HEK293 (cell line): ENCODE data around the gene ECI1.

Experiments used
- GFI1B ChIP-seq: fragments of 450-650 bp; formaldehyde crosslinking; IDR thresholded peaks from 2 replicates; pipeline ENCODE4 v1.5.1; 2016; ENCODE audit warnings: missing biosample characterization, missing genetic modification characterization
- HOXD13 ChIP-seq: sonication (generic); formaldehyde crosslinking; IDR thresholded peaks from 2 replicates; pipeline ENCODE4 v1.8.0; 2022; ENCODE audit warnings: missing genetic modification reagents, borderline replicate concordance
- KLF1 ChIP-seq: fragments of 450-650 bp; formaldehyde crosslinking; IDR thresholded peaks from 2 replicates; pipeline ENCODE4 v1.5.1; 2016; ENCODE audit warnings: missing biosample characterization, missing genetic modification characterization
- PBX3 ChIP-seq: sonication (generic); formaldehyde crosslinking; IDR thresholded peaks from 2 replicates; pipeline ENCODE4 v1.8.1; 2022; ENCODE audit warnings: mild to moderate bottlenecking, moderate library complexity, missing genetic modification reagents
- PRDM1 ChIP-seq: fragments of 450-650 bp; formaldehyde crosslinking; IDR thresholded peaks from 2 replicates; pipeline ENCODE4; 2016; ENCODE audit warnings: missing biosample characterization, missing genetic modification characterization
- PRDM10 ChIP-seq: fragments of 450-650 bp; formaldehyde crosslinking; IDR thresholded peaks from 2 replicates; pipeline ENCODE4 v1.5.1; 2016; ENCODE audit warnings: missing biosample characterization, missing genetic modification characterization
- WT1 ChIP-seq: fragments of 450-650 bp; formaldehyde crosslinking; IDR thresholded peaks from 2 replicates; pipeline ENCODE4 v1.5.1; 2016; ENCODE audit warnings: missing biosample characterization, missing genetic modification characterization
- YY1 ChIP-seq: fragments of 450-650 bp; formaldehyde crosslinking; IDR thresholded peaks from 2 replicates; pipeline ENCODE4 v1.5.1; 2018; ENCODE audit warnings: missing biosample characterization, missing genetic modification characterization
- ZBTB20 ChIP-seq: fragments of 450-650 bp; formaldehyde crosslinking; IDR thresholded peaks from 2 replicates; pipeline ENCODE4 v1.5.1; 2016; ENCODE audit warnings: missing biosample characterization, missing genetic modification characterization
- ZBTB8A ChIP-seq: fragments of 450-650 bp; formaldehyde crosslinking; IDR thresholded peaks from 2 replicates; pipeline ENCODE4 v1.5.1; 2016; ENCODE audit warnings: missing biosample characterization, missing genetic modification characterization
- ZFP69B ChIP-seq: fragments of 450-650 bp; formaldehyde crosslinking; IDR thresholded peaks from 2 replicates; pipeline ENCODE4 v1.5.1; 2016; ENCODE audit warnings: missing biosample characterization, missing genetic modification characterization
- ZNF146 ChIP-seq: fragments of 450-650 bp; formaldehyde crosslinking; IDR thresholded peaks from 2 replicates; pipeline ENCODE4 v1.5.1; 2016; ENCODE audit warnings: missing biosample characterization, missing genetic modification characterization
- ZNF175 ChIP-seq: fragments of 450-650 bp; formaldehyde crosslinking; IDR thresholded peaks from 2 replicates; pipeline ENCODE4 v1.5.1; 2016; ENCODE audit warnings: missing biosample characterization, missing genetic modification characterization
- ZNF221 ChIP-seq: fragments of 450-650 bp; formaldehyde crosslinking; IDR thresholded peaks from 2 replicates; pipeline ENCODE4 v1.5.1; 2017; ENCODE audit warnings: missing biosample characterization, missing genetic modification characterization, borderline replicate concordance
- ZNF266 ChIP-seq: fragments of 450-650 bp; formaldehyde crosslinking; IDR thresholded peaks from 2 replicates; pipeline ENCODE4 v1.5.1; 2016; ENCODE audit warnings: missing biosample characterization, missing genetic modification characterization, low read depth
- ZNF274 ChIP-seq, 2 experiments: fragments of 200-500 bp in 1 of 2; fragments of 450-650 bp in 1 of 2; sonication (Bioruptor generic) in 1 of 2; formaldehyde crosslinking in 1 of 2; IDR thresholded peaks; 2 replicates each; pipeline versions ENCODE4 v1.5.1 to v1.6.1; 2014 to 2016; ENCODE audit warnings: borderline replicate concordance in 1 of 2, inconsistent platforms in 1 of 2, low read length in 1 of 2, missing biosample characterization in 1 of 2, missing genetic modification characterization in 1 of 2
- ZNF324 ChIP-seq: fragments of 450-650 bp; formaldehyde crosslinking; IDR thresholded peaks from 2 replicates; pipeline ENCODE4 v1.5.1; 2016; ENCODE audit warnings: missing biosample characterization, missing genetic modification characterization
- ZNF335 ChIP-seq: fragments of 450-650 bp; formaldehyde crosslinking; conservative IDR thresholded peaks from 2 replicates; pipeline ENCODE4 v1.5.1; 2016; ENCODE audit warnings: missing biosample characterization, missing genetic modification characterization
- ZNF37A ChIP-seq: fragments of 450-650 bp; IDR thresholded peaks from 2 replicates; pipeline ENCODE4 v1.5.1; 2018; ENCODE audit warnings: missing biosample characterization, missing genetic modification characterization
- ZNF394 ChIP-seq: fragments of 450-650 bp; formaldehyde crosslinking; IDR thresholded peaks from 2 replicates; pipeline ENCODE4 v1.5.1; 2016; ENCODE audit warnings: missing biosample characterization, missing genetic modification characterization, mild to moderate bottlenecking, moderate library complexity, borderline replicate concordance
- ZNF514 ChIP-seq: fragments of 450-650 bp; formaldehyde crosslinking; IDR thresholded peaks from 2 replicates; pipeline ENCODE4 v1.5.1; 2016; ENCODE audit warnings: missing biosample characterization, missing genetic modification characterization
- ZNF560 ChIP-seq: fragments of 450-650 bp; formaldehyde crosslinking; IDR thresholded peaks from 2 replicates; pipeline ENCODE4 v1.5.1; 2017; ENCODE audit warnings: missing biosample characterization, missing genetic modification characterization, borderline replicate concordance
- ZNF571 ChIP-seq: fragments of 450-650 bp; formaldehyde crosslinking; IDR thresholded peaks from 2 replicates; pipeline ENCODE4 v1.5.0; 2017; ENCODE audit warnings: missing biosample characterization, missing genetic modification characterization
- ZNF596 ChIP-seq: fragments of 450-650 bp; IDR thresholded peaks from 2 replicates; pipeline ENCODE4 v1.5.0; 2018; ENCODE audit warnings: missing biosample characterization, mild to moderate bottlenecking, missing genetic modification characterization, moderate library complexity
- ZNF600 ChIP-seq: fragments of 450-650 bp; formaldehyde crosslinking; IDR thresholded peaks from 2 replicates; pipeline ENCODE4 v1.5.1; 2016; ENCODE audit warnings: missing biosample characterization, missing genetic modification characterization
- ZNF701 ChIP-seq: fragments of 450-650 bp; formaldehyde crosslinking; IDR thresholded peaks from 2 replicates; pipeline ENCODE4 v1.5.1; 2016; ENCODE audit warnings: missing biosample characterization, missing genetic modification characterization
- ZSCAN23 ChIP-seq: fragments of 450-650 bp; formaldehyde crosslinking; IDR thresholded peaks from 2 replicates; pipeline ENCODE4 v1.5.1; 2016; ENCODE audit warnings: missing biosample characterization, missing genetic modification characterization
- TF ChIP-seq, protein P1 (sequence below): fragments of 450-650 bp; formaldehyde crosslinking; IDR thresholded peaks from 2 replicates; pipeline ENCODE4 v1.5.1; 2016; ENCODE audit warnings: missing biosample characterization, missing genetic modification characterization
- TF ChIP-seq, protein P2 (sequence below): fragments of 450-650 bp; formaldehyde crosslinking; IDR thresholded peaks from 2 replicates; pipeline ENCODE4 v1.5.1; 2016; ENCODE audit warnings: missing biosample characterization, missing genetic modification characterization

The ECI1 gene

DNA sequence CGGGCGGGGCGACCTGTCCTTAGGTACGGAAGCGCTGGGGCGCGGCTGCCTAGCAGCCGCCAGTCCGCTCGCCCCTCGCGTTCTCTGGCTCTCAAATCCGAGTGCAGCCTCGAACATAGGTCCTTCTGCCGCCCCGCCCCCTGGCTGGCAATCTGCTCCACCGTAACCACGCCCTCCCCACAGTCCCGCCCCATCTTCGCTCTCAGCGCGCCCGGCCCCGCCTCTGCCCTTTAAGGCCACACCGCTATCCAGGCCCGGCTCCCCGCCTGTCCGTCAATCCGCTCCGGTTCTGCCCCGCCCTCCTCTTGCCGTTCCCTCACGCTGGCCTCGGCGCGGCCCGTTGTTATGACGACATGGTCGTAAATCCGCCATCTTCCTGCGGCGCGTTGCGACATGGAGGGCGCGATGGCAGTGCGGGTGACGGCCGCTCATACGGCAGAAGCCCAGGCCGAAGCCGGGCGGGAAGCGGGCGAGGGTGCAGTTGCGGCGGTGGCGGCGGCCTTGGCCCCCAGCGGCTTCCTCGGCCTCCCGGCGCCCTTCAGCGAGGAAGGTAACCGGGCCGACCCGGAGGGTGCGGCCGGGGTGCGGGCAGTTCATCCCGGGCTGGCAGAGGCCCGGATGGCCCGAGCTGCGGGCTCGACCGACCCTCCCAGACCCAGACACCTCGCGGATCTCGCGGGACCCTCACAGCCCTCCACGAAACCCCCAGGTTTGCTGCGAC, 28.0 kb downstream of the ECI1 start, which contains the start of gene E4F1 (continued):
- TF ChIP-seq ZNF274 (IDR thresholded peaks at IDR 0.05; ENCODE audit: low read length): no peak
- no peak for TF ChIP-seq ZNF274 (tag by site-specific recombination; IDR thresholded peaks at IDR 0.05; ENCODE audit: borderline replicate concordance)
- TF ChIP-seq ZFP69B: peak; percentile 54
- peak; percentile 36; the same call in 1 of the 2 replicates for TF ChIP-seq ZNF394 (tag by site-specific recombination)
- TF ChIP-seq, protein P1, sequence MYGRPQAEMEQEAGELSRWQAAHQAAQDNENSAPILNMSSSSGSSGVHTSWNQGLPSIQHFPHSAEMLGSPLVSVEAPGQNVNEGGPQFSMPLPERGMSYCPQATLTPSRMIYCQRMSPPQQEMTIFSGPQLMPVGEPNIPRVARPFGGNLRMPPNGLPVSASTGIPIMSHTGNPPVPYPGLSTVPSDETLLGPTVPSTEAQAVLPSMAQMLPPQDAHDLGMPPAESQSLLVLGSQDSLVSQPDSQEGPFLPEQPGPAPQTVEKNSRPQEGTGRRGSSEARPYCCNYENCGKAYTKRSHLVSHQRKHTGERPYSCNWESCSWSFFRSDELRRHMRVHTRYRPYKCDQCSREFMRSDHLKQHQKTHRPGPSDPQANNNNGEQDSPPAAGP (tag by site-specific recombination): peak; percentile 72
- no peak for TF ChIP-seq PRDM1 (tag by site-specific recombination)
- no peak for TF ChIP-seq GFI1B (tag by site-specific recombination)
- TF ChIP-seq ZBTB8A (tag by site-specific recombination): peak; percentile 76
- no peak for TF ChIP-seq ZNF37A (tag by site-specific recombination)
- peak; percentile 70 for TF ChIP-seq ZNF600 (tag by site-specific recombination)
- TF ChIP-seq ZNF560 (tag by site-specific recombination): no peak
- no peak for TF ChIP-seq ZNF701 (tag by site-specific recombination)
- peak; percentile 35; the same call in 1 of the 2 replicates for TF ChIP-seq ZNF146 (tag by site-specific recombination)
- no peak for TF ChIP-seq ZSCAN23
- TF ChIP-seq YY1 (tag by site-specific recombination): peak; percentile 92
- TF ChIP-seq, protein P2, sequence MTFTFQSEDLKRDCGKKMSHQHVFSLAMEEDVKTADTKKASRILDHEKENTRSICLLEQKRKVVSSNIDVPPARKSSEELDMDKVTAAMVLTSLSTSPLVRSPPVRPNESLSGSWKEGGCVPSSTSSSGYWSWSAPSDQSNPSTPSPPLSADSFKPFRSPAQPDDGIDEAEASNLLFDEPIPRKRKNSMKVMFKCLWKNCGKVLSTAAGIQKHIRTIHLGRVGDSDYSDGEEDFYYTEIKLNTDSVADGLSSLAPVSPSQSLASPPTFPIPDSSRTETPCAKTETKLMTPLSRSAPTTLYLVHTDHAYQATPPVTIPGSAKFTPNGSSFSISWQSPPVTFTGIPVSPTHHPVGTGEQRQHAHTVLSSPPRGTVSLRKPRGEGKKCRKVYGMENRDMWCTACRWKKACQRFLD (tag by site-specific recombination): no peak
- TF ChIP-seq ZNF324 (tag by site-specific recombination): 0 out of 2 replicates have a peak, but pooled peaks have one; percentile 36
- no peak for TF ChIP-seq ZNF596
- no peak for TF ChIP-seq ZNF514 (tag by site-specific recombination)
- TF ChIP-seq ZBTB20: peak; percentile 74
- TF ChIP-seq KLF1 (tag by site-specific recombination): peak; percentile 92
- TF ChIP-seq ZNF266 (tag by site-specific recombination): no peak
- TF ChIP-seq ZNF175 (tag by site-specific recombination): no peak
- TF ChIP-seq PRDM10: peak; percentile 61
- TF ChIP-seq HOXD13 (CRISPR knock-in tag): peak; percentile 96
- peak; percentile 82 for TF ChIP-seq PBX3 (CRISPR knock-in tag)
- no peak for TF ChIP-seq ZNF571 (tag by site-specific recombination)
- TF ChIP-seq ZNF221 (tag by site-specific recombination): no peak
- TF ChIP-seq WT1 (tag by site-specific recombination): no peak
- TF ChIP-seq ZNF335 (tag by site-specific recombination): peak; percentile 91
